ENCODE measurements around the gene COL4A4.
A peak's percentile ranks its signal among the peaks of the same experiment; 100 is the strongest.

Gene COL4A4

GRCh38 chr2:227163485-227163997 is 464 bp downstream of the COL4A4 start:
- Histone ChIP-seq H3K79me2 (ENCODE audit: insufficient read depth, low read depth) (no peaks in the 10 kb centered on the region), H2AFZ (ENCODE audit: low read depth) (peak overlapping the region; percentile 77), H3K4me2 (peak overlapping the region; percentile 53), H3K36me3 (ENCODE audit: insufficient read depth) (no peaks in the 10 kb centered on the region), H4K20me1 (ENCODE audit: insufficient read depth) (no peaks in the 10 kb centered on the region), H3K9ac (peak overlapping the region; percentile 85), H3K27me3 (ENCODE audit: insufficient read depth, low read depth) (no peaks in the 10 kb centered on the region), H3K4me3 (IDR thresholded peaks at IDR 0.05; ENCODE audit: insufficient read depth, low read depth, low read length) (no peak overlapping the region), H3K27ac (0 out of 2 replicates have a peak overlapping the region, but pooled peaks have one; percentile 3), H3K4me1 (ENCODE audit: low read depth, poor library complexity, severe bottlenecking) (peaks cover 10% of the 10 kb centered on the region)
- TF ChIP-seq CTCF (conservative IDR thresholded peaks at IDR 0.05; ENCODE audit: low read depth, low read length): no peak

- TF ChIP-seq CTCF (conservative IDR thresholded peaks at IDR 0.05; ENCODE audit: low read depth, low read length): no peak
- no peaks in the 10 kb centered on the region for H4K20me1 ChIP-seq (ENCODE audit: insufficient read depth)
- H3K4me2 ChIP-seq: no peak overlapping the region
- H3K4me1 ChIP-seq (ENCODE audit: low read depth, poor library complexity, severe bottlenecking): peaks cover 10% of the 10 kb centered on the region
- H3K27ac ChIP-seq: no peak overlapping the region
- H3K79me2 ChIP-seq (ENCODE audit: insufficient read depth, low read depth): no peaks in the 10 kb centered on the region
- H2AFZ ChIP-seq (ENCODE audit: low read depth): no peak overlapping the region
- H3K4me3 ChIP-seq (IDR thresholded peaks at IDR 0.05; ENCODE audit: insufficient read depth, low read depth, low read length): no peak overlapping the region
- no peaks in the 10 kb centered on the region for H3K36me3 ChIP-seq (ENCODE audit: insufficient read depth)
- no peaks in the 10 kb centered on the region for H3K27me3 ChIP-seq (ENCODE audit: insufficient read depth, low read depth)
- no peak overlapping the region for H3K9ac ChIP-seq
These were observed 2.1 kb downstream of the COL4A4 start for GRCh38 chr2:227161947-227162346.

GRCh38 chr2:227160164-227160563 is 3.8 kb downstream of the COL4A4 start:
- no peaks in the 10 kb centered on the region for H3K27me3 ChIP-seq (ENCODE audit: insufficient read depth, low read depth)
- TF ChIP-seq CTCF (conservative IDR thresholded peaks at IDR 0.05; ENCODE audit: low read depth, low read length): no peak

GRCh38 chr2:227154986-227155774 is 8.8 kb downstream of the COL4A4 start:
- Histone ChIP-seq H3K4me1 (ENCODE audit: low read depth, poor library complexity, severe bottlenecking) (no peaks in the 10 kb centered on the region), H3K27me3 (ENCODE audit: insufficient read depth, low read depth) (no peaks in the 10 kb centered on the region), H3K79me2 (ENCODE audit: insufficient read depth, low read depth) (no peaks in the 10 kb centered on the region), H3K4me2 (no peak overlapping the region), H4K20me1 (ENCODE audit: insufficient read depth) (no peaks in the 10 kb centered on the region), H3K4me3 (IDR thresholded peaks at IDR 0.05; ENCODE audit: insufficient read depth, low read depth, low read length) (no peak overlapping the region), H3K36me3 (ENCODE audit: insufficient read depth) (no peaks in the 10 kb centered on the region), H3K9ac (no peak overlapping the region), H2AFZ (ENCODE audit: low read depth) (no peak overlapping the region), H3K27ac (no peak overlapping the region)
- no peak for TF ChIP-seq CTCF (conservative IDR thresholded peaks at IDR 0.05; ENCODE audit: low read depth, low read length)

More at GRCh38 chr2:227160164-227160563, 3.8 kb downstream of the COL4A4 start:
- no peak overlapping the region for H2AFZ ChIP-seq (ENCODE audit: low read depth)
- H3K9ac ChIP-seq: no peak overlapping the region
- H3K79me2 ChIP-seq (ENCODE audit: insufficient read depth, low read depth): no peaks in the 10 kb centered on the region
- H3K27ac ChIP-seq: no peak overlapping the region
- no peak overlapping the region for H3K4me2 ChIP-seq
- peaks cover under 1% of the 10 kb centered on the region for H3K4me1 ChIP-seq (ENCODE audit: low read depth, poor library complexity, severe bottlenecking)
- H3K4me3 ChIP-seq (IDR thresholded peaks at IDR 0.05; ENCODE audit: insufficient read depth, low read depth, low read length): no peak overlapping the region
- H4K20me1 ChIP-seq (ENCODE audit: insufficient read depth): no peaks in the 10 kb centered on the region
- no peaks in the 10 kb centered on the region for H3K36me3 ChIP-seq (ENCODE audit: insufficient read depth)
